ENCODE measurements around the gene PPP1R13B.

Gene PPP1R13B

DNA sequence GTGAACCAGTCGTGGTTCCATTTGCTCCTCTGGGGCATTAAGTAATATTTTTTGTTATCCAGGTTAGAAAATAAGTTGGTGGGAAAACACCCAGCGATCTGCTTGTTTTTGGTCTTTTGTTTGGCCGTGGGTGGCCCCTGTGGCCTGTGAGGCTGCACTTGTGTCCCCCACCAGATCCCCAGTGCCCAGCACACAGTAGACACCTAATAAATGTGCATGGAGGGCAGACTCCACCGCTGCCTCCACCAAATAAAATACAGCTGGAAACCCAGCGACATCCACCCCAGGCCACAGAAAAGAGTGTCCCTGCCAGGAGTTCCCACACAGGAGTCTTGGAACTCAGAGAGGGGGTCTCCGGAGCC, 8.3 kb upstream of the PPP1R13B start:
- Histone ChIP-seq H2AK5ac (ENCODE audit: low read depth, low read length) (peak overlapping the region; percentile 88), H3K4me3 (ENCODE audit: low read length in 2 of 2) (no peak overlapping the region), H2BK5ac (ENCODE audit: low read length) (peak overlapping the region; percentile 46), H4K8ac (ENCODE audit: low read depth, low read length) (no peak overlapping the region), H3K27me3 (ENCODE audit: control insufficient read depth in 3 of 3, insufficient read depth in 3 of 3, low read depth in 1 of 3, low read length in 3 of 3) (peaks cover 0 to 31% (median 0%) of the 10 kb centered on the region in 3 experiments), H2AFZ (ENCODE audit: low read length) (peak overlapping the region; percentile 85), H3K9me3 (replicated peaks in 1 of 2; ENCODE audit: control insufficient read depth in 2 of 2, insufficient read depth in 1 of 2, low read depth in 1 of 2, low read length in 2 of 2) (no peaks in the 10 kb centered on the region), H3K4me1 (ENCODE audit: control insufficient read depth in 2 of 2, insufficient read depth in 1 of 2, low read depth in 1 of 2, low read length in 2 of 2) (peaks cover 16 to 21% of the 10 kb centered on the region in 2 donors), H3K23ac (ENCODE audit: low read depth, low read length, poor library complexity) (no peak overlapping the region), H3K79me1 (ENCODE audit: low read depth, low read length) (no peaks in the 10 kb centered on the region), H3K9ac (ENCODE audit: low read depth, low read length, poor library complexity) (no peak overlapping the region), H3K36me3 (replicated peaks in 1 of 2; ENCODE audit: control insufficient read depth in 2 of 2, insufficient read depth in 2 of 2, low read length in 2 of 2) (no peaks in the 10 kb centered on the region), H3K18ac (ENCODE audit: low read length) (peak overlapping the region; percentile 2), H4K91ac (ENCODE audit: low read depth, low read length, poor library complexity) (no peak overlapping the region), H3K4me2 (ENCODE audit: insufficient read depth, low read length, poor library complexity, severe bottlenecking) (no peak overlapping the region), H2BK15ac (ENCODE audit: low read length) (peak overlapping the region; percentile 86), H2BK120ac (ENCODE audit: low read depth, low read length) (peak overlapping the region; percentile 65), H3K14ac (ENCODE audit: low read length) (no peak overlapping the region), H3K4ac (ENCODE audit: low read length) (no peak overlapping the region), H3K27ac (replicated peaks; ENCODE audit: low read length) (no peak overlapping the region), H2BK12ac (ENCODE audit: low read length) (peak overlapping the region; percentile 18)
- no peak for DNase-seq (ENCODE audit: low spot score)
- WGBS, 2 donors (ENCODE audit: extremely low coverage in 2 of 2, insufficient read length in 2 of 2, insufficient replicate concordance in 1 of 2), result no CpG with 5 or more reads among the region's 6 CpGs

DNA sequence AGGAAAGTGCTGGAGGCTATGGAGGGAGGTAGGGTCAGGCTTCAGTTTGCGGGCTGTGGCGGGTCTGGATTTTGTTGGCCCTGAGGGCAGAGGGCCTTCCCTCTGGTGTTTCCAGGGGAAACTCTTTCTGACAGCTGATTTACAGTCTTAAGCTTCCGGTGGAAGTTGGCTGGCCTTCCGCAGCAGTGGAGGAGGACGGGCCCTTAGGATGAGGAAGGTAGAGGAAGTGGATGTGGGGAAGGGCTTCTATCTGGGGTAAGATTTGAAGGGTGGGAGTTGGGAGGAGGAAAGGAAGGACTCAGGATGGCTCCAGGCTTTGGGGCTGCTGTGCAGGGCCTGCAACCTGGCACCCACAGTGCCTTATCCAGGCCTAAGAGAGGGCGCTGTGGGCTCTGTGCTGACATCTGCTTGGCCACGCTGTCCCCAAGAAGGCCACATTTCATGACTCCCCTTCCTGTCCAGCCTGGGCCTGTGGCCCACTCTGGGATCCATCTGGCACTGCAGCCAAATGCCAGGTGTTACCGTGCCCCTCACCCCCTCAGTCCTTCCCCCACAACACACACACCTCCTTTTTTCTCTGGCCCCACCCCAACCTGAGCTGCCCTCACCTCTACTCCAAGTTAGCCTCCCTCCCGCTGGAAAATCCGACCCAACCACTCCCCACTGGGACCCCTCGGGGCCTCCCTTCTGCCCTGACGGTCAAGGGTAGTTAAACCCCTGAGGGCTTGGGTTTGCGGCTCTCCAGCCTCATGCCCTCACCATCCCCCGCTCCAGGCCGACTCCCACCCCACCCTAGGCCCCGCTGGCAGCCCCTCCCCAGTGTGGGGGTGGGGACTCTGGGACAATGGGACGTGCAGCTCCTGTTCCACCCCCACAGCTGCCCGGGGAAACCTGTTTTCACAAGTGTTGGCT, 7.7 kb upstream of the PPP1R13B start:
- H4K8ac ChIP-seq (ENCODE audit: low read depth, low read length), result no peak overlapping the region
- H2BK15ac ChIP-seq (ENCODE audit: low read length), result no peak overlapping the region
- H3K27me3 ChIP-seq (ENCODE audit: control insufficient read depth in 3 of 3, insufficient read depth in 3 of 3, low read depth in 1 of 3, low read length in 3 of 3), result peaks cover 0 to 32% (median 0%) of the 10 kb centered on the region in 3 experiments
- no peak overlapping the region for H3K14ac ChIP-seq (ENCODE audit: low read length)
- peak overlapping the region; percentile 9 for H4K91ac ChIP-seq (ENCODE audit: low read depth, low read length, poor library complexity)
- peak overlapping the region; percentile 77 for H2AK5ac ChIP-seq (ENCODE audit: low read depth, low read length)
- no peak for DNase-seq (ENCODE audit: low spot score)
- WGBS, 2 donors (ENCODE audit: extremely low coverage in 2 of 2, insufficient read length in 2 of 2, insufficient replicate concordance in 1 of 2), result no CpG with 5 or more reads among the region's 18 CpGs
- no peak overlapping the region for H3K27ac ChIP-seq (replicated peaks; ENCODE audit: low read length)
- peak overlapping the region; percentile 24 for H3K9ac ChIP-seq (ENCODE audit: low read depth, low read length, poor library complexity)
- H2BK12ac ChIP-seq (ENCODE audit: low read length), result no peak overlapping the region
- H3K18ac ChIP-seq (ENCODE audit: low read length), result peak overlapping the region; percentile 93
- no peak overlapping the region for H3K4me2 ChIP-seq (ENCODE audit: insufficient read depth, low read length, poor library complexity, severe bottlenecking)
- peak overlapping the region; percentile 85 for H2AFZ ChIP-seq (ENCODE audit: low read length)
- H3K23ac ChIP-seq (ENCODE audit: low read depth, low read length, poor library complexity), result peak overlapping the region; percentile 25
- H3K79me1 ChIP-seq (ENCODE audit: low read depth, low read length), result no peaks in the 10 kb centered on the region
- H3K4me3 ChIP-seq (ENCODE audit: low read length in 2 of 2), result no peak overlapping the region
- no peaks in the 10 kb centered on the region for H3K36me3 ChIP-seq (replicated peaks in 1 of 2; ENCODE audit: control insufficient read depth in 2 of 2, insufficient read depth in 2 of 2, low read length in 2 of 2)
- no peak overlapping the region for H2BK120ac ChIP-seq (ENCODE audit: low read depth, low read length)
- peaks cover 16 to 21% of the 10 kb centered on the region in 2 donors for H3K4me1 ChIP-seq (ENCODE audit: control insufficient read depth in 2 of 2, insufficient read depth in 1 of 2, low read depth in 1 of 2, low read length in 2 of 2)
- no peaks in the 10 kb centered on the region for H3K9me3 ChIP-seq (replicated peaks in 1 of 2; ENCODE audit: control insufficient read depth in 2 of 2, insufficient read depth in 1 of 2, low read depth in 1 of 2, low read length in 2 of 2)
- H2BK5ac ChIP-seq (ENCODE audit: low read length), result peak overlapping the region; percentile 46
- peak overlapping the region; percentile 62 for H3K4ac ChIP-seq (ENCODE audit: low read length)

DNA sequence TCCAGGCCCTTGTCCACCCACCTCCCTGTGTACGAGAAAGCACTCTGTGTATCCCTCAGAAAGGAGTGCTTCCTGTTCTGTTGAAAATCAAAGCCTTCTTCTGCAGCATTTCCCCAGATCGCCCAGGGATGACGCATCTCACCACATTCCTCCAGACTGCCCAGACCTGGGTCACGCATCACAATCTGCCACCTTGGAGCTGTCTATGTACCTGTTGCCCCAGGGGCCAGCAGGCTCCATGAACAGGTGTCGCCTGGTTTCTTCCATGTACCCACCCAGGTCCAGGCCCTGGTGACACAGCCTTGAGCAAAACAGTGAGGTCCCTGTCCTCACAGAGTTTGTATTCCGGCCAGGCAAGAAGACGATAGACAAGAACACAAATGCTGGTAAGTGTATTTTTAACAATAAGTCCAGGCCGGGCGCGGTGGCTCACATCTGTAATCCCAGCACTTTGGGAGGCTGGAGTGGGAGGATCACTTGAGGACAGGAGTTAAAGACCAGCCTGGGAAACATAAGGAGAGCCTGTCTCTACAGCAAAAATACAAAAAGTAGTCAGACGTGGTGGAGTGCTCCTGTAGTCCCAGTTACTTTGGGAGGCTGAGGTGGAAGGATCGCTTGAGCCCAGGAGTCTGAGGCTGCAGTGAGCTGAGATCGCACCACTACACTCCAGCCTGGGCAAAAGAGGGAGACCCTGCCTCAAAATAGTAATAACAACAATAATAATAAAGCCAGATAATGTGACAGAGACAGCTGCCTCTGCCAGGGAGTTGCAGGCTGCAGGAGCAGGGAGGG, 6.8 kb upstream of the PPP1R13B start:
- no peak overlapping the region for H3K4me3 ChIP-seq (ENCODE audit: low read length in 2 of 2)
- WGBS, 2 donors (ENCODE audit: extremely low coverage in 2 of 2, insufficient read length in 2 of 2, insufficient replicate concordance in 1 of 2), result no CpG with 5 or more reads among the region's 13 CpGs
- H3K27me3 ChIP-seq (ENCODE audit: control insufficient read depth in 3 of 3, insufficient read depth in 3 of 3, low read depth in 1 of 3, low read length in 3 of 3), result peaks cover 0 to 34% (median 5%) of the 10 kb centered on the region in 3 experiments
- H3K4me1 ChIP-seq (ENCODE audit: control insufficient read depth in 2 of 2, insufficient read depth in 1 of 2, low read depth in 1 of 2, low read length in 2 of 2), result peaks cover 16 to 21% of the 10 kb centered on the region in 2 donors
- no peak overlapping the region for H2BK15ac ChIP-seq (ENCODE audit: low read length)
- peak overlapping the region; percentile 3 for H3K18ac ChIP-seq (ENCODE audit: low read length)
- no peak overlapping the region for H2BK12ac ChIP-seq (ENCODE audit: low read length)
- H3K4ac ChIP-seq (ENCODE audit: low read length), result no peak overlapping the region
- H3K27ac ChIP-seq (replicated peaks; ENCODE audit: low read length), result no peak overlapping the region
- no peak overlapping the region for H3K4me2 ChIP-seq (ENCODE audit: insufficient read depth, low read length, poor library complexity, severe bottlenecking)
- no peaks in the 10 kb centered on the region for H3K36me3 ChIP-seq (replicated peaks in 1 of 2; ENCODE audit: control insufficient read depth in 2 of 2, insufficient read depth in 2 of 2, low read length in 2 of 2)
- peak overlapping the region; percentile 85 for H2AFZ ChIP-seq (ENCODE audit: low read length)
- H2AK5ac ChIP-seq (ENCODE audit: low read depth, low read length), result peak overlapping the region; percentile 77
- H4K91ac ChIP-seq (ENCODE audit: low read depth, low read length, poor library complexity), result no peak overlapping the region
- H3K79me1 ChIP-seq (ENCODE audit: low read depth, low read length), result no peaks in the 10 kb centered on the region
- H2BK5ac ChIP-seq (ENCODE audit: low read length), result no peak overlapping the region
- H3K9ac ChIP-seq (ENCODE audit: low read depth, low read length, poor library complexity), result no peak overlapping the region
- H2BK120ac ChIP-seq (ENCODE audit: low read depth, low read length), result no peak overlapping the region
- no peaks in the 10 kb centered on the region for H3K9me3 ChIP-seq (replicated peaks in 1 of 2; ENCODE audit: control insufficient read depth in 2 of 2, insufficient read depth in 1 of 2, low read depth in 1 of 2, low read length in 2 of 2)
- H3K23ac ChIP-seq (ENCODE audit: low read depth, low read length, poor library complexity), result no peak overlapping the region
- no peak overlapping the region for H4K8ac ChIP-seq (ENCODE audit: low read depth, low read length)
- DNase-seq (ENCODE audit: low spot score), result no peak
- no peak overlapping the region for H3K14ac ChIP-seq (ENCODE audit: low read length)
